Urothelium cell line (cell line): Measurements from ENCODE around the gene ABCC8.

ENCODE experiments used
- DNase-seq: peaks from one replicate; pipeline ENCODE4 v3.0.0; 2011; ENCODE audit warnings: low spot score, mixed read lengths
- FAIRE-seq: peaks from 2 replicates; lab custom pipeline; 2011; peaks lifted over from hg19 to GRCh38; lab: Jason Lieb, UNC

ABCC8 gene

GRCh38 chr11:17473071-17473744 is 3.4 kb downstream of the ABCC8 start:
- FAIRE-seq (no peak), DNase-seq (peak; percentile 72)

DNA sequence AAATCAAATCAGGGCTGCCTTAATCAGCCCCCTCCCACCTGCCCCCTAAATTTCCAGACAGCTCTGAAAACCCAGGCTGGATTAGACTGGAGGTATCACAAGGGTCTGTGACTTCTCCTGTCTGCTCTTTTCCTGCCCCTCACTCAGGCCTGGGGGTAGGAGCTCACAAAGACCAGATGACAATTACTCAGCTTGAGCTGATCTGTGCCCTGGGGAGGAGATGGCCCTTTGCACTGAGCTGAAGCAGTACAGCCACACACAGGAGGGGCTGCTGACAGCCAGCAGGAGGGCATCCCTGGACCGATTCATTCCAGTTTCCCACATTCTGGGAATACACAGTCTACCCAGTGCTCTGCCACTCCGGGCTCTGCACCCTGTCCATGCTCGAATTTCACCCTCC is 4.2 kb downstream of the ABCC8 start:
- DNase-seq = no peak

GRCh38 chr11:17471501-17471900 is 5.1 kb downstream of the ABCC8 start:
- FAIRE-seq (no peak), DNase-seq (no peak)

More for the DNA sequence above, 4.2 kb downstream of the ABCC8 start:
- no peak for FAIRE-seq

DNA sequence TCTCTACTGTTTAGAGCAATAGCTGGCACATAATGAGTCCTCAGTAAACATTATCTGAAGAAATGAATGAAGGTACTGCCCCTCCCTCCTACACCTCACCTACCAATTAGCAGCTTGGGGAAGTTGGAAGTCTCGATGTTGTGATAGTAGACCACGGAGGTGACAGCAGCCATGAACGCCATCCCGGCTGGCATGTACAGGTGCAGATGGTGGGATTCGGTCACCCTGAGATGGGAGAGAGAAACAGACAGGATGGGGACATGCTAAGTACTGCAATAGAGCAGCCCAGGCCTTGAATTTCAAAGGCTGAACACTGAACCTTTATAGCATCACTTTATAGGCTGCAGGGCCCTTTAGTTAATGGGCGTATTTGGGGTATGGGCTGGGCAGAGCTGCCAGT is 6.6 kb downstream of the ABCC8 start:
- FAIRE-seq = no peak

DNA sequence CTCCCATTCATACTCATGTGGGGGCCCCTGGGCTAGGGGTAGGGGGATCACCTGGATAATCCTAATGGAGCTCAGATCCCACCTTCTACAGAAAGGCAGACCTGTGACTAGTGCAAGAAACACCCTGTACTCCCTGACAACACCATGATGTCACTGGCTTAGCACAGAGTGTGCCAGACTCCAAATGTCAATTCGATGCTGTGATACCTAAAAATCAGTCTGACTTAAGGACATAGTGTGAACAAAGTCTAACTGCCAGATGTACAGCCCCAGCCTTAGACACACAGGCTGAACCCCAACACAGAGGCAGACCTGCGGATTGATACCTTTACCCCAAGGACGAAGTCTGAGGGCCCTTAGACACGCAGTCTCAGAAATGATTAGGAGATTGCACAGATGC is 8.5 kb downstream of the ABCC8 start:
- no peak for FAIRE-seq
- DNase-seq = no peak

More for the DNA sequence above, 6.6 kb downstream of the ABCC8 start:
- DNase-seq = no peak

DNA sequence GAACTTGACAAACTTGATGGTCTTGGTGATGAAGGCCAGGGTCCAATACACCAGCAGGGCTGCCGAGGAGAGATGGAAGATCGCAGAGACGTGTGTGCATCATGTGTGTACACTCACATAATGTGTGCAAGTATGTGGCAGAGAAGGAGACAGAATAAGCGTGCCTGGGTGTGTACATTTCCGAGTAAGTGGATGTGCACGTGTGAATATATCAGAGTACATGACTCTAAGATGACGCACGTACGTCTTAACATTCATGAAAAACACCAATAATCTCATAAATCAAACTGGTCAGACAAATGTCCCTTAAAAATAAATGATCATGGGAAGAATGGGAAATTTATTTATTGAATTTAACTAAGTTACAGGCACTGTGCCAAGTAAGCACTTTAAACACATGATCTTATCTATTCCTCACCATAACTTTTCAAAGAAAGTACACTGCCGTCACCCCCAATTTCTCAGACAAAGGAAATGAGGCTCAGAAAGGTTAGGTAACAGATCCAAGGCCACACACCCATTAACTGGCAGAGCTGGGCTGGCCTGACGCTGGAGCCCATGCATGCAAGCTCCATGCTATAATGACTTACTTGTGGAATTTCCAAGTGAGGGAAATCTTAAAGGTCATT is 13.0 kb downstream of the ABCC8 start:
- FAIRE-seq = peak; percentile 23

DNA sequence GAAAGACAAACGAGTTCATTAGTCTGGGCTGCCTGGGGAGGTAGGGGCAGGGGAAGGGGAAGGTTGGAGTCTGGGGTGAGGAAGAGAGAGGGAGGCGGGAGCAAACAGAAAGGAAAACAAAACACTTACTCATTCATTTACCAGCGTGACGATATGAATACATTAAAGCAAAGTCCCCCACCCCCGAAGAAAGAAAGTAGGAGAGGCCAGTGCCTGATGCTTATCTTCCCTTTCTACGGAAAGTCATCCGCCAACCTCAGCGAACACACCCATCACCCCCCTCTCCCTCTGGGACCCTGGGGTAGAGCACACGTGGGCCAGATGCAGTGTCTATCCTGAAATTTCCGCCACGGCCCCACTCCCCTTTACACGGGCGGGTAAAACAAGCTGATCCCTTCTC is 13.7 kb downstream of the ABCC8 start:
- FAIRE-seq (no peak), DNase-seq (no peak)

More for the DNA sequence above, 13.0 kb downstream of the ABCC8 start:
- DNase-seq = no peak

DNA sequence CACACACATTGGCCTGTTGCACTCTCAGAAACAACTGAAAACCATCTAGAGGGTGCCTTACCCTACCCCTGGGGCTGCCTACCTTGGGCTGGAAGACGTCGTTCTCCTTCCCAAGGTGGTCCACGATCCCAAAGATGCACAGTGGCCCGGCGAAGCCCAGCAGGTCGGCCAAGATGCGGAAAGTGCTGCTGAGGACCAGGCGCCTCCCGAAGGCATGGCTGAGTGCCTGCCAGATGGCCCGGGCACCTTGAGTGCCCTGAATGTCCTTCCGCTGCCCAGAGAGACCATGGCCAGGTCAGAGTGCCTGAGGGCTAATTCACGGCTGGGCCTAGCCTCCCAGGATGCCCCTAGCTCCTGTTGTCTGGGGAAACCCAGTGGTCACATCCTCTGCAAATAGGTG is 16.2 kb downstream of the ABCC8 start:
- FAIRE-seq (no peak), DNase-seq (no peak)

- DNase-seq = no peak
- no peak for FAIRE-seq
These were observed 17.3 kb downstream of the ABCC8 start for GRCh38 chr11:17459236-17459896.

- DNase-seq = no peak
- no peak for FAIRE-seq
These were observed 18.4 kb downstream of the ABCC8 start for GRCh38 chr11:17458268-17458667.

- FAIRE-seq (no peak), DNase-seq (no peak)
These were observed 19.1 kb downstream of the ABCC8 start for GRCh38 chr11:17457396-17458173.

GRCh38 chr11:17452668-17453067 is 24.0 kb downstream of the ABCC8 start:
- DNase-seq (no peak), FAIRE-seq (no peak)

- DNase-seq (no peak), FAIRE-seq (no peak)
These were observed 27.5 kb downstream of the ABCC8 start for GRCh38 chr11:17449158-17449557.

DNA sequence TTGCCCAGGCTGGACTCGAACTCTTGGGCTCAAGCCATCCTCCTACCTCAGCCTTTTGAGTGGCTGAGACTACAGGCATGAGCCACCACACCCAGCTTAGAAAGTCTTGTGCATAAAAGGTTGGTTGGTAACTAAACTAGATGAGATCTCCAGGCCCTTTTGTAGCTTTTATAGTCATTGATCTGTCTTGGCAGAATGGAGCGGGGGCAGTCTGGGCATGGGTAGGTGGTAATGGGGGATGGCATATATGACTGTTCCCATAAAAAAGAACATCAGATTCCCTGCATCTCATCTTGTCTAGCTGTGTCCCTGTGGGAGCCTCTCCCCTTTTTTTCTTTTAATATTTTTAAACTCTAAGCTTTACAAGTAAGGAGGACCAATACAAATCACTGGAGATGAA is 30.2 kb downstream of the ABCC8 start:
- FAIRE-seq = no peak
- no peak for DNase-seq

GRCh38 chr11:17445240-17445795 is 31.3 kb downstream of the ABCC8 start:
- FAIRE-seq = no peak
- no peak for DNase-seq

GRCh38 chr11:17443926-17444690 is 32.5 kb downstream of the ABCC8 start:
- no peak for DNase-seq
- no peak for FAIRE-seq

DNA sequence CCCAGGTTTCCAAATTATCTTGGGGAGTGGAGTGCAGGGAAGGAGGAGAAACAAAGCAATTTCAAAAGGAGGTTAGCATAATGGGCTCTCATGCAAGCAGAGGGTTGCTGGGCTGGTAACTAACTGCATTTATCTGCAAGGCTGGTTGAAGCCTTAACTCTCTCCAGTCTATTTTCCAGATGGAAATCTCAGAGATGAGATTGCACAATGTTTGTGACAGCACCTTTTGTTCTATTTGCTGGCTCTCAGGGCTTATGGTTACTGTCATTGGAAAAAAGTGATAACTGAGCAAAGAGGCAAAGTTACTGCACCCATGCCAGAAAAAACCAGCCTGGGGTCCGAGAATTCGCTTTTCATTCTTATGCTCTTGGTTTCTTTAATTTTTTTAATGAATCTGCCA is 33.2 kb downstream of the ABCC8 start:
- no peak for DNase-seq
- FAIRE-seq = no peak

- FAIRE-seq = no peak
- no peak for DNase-seq
These were observed 33.6 kb downstream of the ABCC8 start for GRCh38 chr11:17443000-17443399.

DNA sequence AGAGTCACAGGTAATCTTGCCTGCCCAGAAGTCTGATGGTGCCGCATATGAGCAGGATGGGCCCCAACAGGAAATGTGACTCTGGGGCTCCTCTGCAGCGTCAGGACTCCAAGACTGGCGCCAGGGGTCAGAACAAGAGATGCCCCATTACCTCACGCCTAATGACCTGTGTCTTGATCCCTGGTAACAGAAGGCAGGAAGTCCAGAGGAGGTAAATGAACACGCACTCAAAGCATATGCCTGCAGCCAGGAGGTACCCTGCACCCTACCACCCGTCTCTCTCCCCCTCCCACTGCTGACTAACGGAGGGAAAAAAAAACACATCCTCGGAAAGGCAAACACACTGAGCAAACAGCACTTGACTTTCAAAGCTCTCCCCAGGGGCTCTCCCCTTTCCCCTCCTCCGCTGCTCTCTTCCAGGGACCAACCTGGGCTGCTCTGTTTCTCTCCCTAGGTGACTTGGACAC is 37.3 kb downstream of the ABCC8 start:
- DNase-seq (no peak), FAIRE-seq (no peak)

GRCh38 chr11:17437366-17437765 is 39.3 kb downstream of the ABCC8 start:
- DNase-seq = no peak
- peak; percentile 72 for FAIRE-seq
